ENCODE results near the gene WASF2.
"Not testable (repeated sequence)": the region's sequence is repeated elsewhere in the genome, so short reads cannot be mapped to it uniquely, and the experiment has no call there.

The WASF2 gene

DNA sequence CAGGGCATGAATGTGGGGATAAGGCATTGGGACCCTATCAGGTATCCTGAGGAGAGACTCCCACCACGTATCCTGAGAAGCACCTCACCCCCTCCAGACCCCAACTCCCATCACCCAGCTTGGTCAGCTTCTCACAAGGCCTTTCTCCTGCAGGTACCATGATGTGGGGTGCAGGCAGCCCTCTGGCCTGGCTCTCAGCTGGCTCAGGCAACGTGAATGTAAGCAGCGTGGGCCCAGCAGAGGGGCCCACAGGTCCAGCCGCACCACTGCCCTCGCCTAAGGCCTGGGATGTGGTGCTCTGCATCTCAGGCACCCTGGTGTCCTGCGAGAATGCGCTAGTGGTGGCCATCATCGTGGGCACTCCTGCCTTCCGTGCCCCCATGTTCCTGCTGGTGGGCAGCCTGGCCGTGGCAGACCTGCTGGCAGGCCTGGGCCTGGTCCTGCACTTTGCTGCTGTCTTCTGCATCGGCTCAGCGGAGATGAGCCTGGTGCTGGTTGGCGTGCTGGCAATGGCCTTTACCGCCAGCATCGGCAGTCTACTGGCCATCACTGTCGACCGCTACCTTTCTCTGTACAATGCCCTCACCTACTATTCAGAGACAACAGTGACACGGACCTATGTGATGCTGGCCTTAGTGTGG, 96.2 kb downstream of the WASF2 start:
- no peak for DNase-seq

DNA sequence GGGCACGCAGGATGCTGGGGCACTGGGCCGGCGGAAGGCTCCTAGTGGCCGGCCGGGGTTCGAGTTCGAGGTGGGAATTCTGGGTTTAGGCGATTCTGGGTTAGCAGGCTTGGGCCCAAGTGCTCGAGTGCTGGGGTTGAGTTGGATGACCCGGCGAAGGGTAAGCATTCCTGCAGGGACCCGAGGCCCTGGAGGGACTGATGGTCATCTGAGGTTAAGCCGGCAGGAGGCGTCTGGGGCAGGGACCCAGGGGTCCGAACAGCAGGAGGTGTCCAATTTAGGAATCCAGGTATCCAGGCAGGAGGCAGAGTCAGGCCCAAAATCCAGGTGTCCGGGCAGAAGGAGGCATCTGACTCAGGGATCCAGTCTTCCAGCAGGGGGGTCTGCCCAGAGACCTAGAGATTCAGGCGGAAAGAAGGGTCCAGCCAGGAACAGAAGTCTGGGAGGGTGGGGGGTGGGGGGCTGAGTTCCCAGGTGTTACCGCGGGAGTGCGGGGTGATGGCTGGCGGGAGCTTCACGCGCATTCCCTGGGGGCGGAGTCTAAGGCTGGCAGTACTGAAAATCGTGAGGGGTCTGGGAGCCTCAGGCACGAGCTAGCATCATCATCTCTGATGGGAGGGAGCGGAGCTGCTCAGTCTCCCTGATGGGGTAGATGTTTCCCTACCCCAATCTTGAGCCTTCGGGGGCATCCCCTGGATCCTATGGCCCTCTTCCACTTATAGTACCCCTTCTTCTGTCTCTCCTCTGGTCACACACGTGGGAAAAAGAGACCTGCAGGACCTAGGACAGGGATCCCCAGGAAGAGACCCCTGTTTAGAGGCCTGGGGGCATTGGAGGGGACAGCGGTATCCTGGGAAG, 97.0 kb downstream of the WASF2 start:
- no peak for DNase-seq

DNA sequence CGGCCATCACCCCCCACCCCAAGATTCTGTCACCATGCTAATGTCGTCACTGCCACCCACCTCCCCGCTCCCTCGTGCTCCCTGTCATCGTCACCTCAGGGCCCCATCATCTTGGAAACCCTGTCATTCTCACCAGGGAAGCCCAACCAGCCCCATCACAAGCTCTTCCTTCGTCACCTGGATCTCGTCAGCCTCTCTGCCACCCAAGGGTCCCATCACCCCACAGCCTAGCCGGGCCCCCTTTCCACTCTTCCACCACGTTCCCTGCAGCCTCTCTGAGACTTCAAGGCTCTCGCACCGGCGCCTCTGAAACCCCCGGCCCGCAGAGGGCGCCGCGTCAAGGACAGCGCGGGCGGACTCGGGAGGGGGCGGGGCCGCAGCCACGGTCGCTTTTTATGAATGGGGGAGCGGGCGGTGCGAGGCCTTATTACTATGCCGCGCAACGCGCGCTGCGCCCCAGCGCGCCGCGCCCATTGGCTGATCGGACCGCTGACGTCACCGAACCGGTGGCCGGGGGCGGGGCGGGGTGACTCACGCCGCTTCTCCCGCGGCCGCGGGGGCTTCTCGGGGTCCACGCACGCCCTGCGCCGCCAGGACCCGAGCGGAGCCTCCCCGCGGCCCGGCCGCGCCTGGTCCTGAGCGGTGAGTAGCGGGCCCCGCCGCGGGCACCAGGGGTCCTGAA, 97.7 kb downstream of the WASF2 start, which contains the start of gene GPR3:
GPR3 (plus strand) TSS at position 527 of the 682 bp plus-strand sequence. CDS start 1,177 bp downstream, outside the sequence.
- DNase-seq: peak; percentile 94

DNA sequence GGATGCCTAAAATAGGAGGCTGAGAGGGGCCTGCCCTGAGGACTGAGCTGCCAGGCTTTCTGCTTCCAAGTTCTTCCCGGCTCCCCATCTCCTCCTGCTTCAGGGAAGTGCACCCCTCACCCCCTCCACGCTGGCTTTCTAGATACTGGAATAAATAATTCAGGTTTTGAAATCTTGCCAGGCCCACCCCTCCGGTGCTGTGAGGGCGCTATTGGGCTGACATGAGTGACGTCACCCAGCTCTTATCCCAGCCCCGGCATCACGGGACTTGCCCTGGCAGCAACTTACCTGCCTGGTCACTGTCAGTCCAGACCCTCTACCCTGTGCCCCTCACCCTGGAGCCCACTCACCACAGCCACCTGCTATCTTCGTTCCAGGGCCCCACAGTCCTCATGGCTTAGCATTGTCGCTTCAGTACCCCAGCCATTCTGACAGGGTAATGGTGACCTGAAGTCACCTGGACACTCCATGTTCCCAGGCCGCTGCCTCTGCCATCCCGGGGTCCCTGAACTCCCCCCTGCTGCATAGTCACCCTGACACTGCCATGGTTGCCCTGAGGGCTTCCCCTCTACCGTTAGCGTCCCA, 98.4 kb downstream of the WASF2 start:
- DNase-seq: peak; percentile 46 to 53

DNA sequence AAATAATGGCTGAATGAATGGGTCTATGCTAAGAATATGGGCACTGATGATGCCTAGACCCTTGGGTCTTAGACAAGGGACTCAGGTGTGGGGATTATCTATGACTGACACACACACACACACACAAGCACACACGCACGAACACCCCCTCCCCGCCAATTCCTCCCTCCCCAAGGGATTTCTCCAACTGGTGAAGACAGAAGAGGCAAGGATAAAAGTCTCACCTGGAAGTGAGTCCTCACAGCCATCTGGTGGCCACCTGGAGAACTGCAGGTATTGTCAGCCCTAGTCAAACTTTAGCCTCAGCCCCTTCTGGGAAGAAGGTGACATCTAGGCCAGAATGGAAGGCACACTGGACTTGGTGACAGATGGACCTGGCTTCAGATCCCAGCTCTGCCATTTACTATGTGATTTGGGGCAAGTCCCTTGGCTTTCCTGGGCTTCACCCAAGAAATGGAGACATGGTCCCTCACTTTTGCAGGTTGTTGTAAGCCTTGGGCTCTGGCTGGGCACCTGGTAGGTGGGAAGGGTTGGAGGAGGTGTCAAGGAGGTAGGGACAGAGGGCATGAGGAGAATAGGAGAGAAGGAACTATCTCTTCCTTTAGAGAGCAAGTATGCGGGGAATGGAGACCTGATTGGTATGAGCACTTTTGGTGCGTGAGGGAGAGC, 101.5 kb downstream of the WASF2 start:
- peak; percentile 67 to 77 for DNase-seq

DNA sequence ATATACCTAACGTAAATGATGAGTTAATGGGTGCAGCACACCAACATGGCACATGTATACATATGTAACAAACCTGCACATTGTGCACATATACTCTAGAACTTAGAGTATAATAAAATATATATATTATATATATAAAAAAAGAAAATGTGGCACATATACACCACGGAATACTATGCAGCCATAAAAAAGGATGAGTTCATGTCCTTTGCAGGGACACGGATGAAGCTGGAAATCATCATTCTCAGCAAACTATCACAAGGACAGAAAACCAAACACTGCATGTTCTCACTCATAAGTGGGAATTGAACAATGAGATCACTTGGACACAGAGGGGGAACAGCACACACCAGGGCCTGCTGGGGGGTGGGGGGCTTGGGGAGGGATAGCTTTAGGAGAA, 105.2 kb downstream of the WASF2 start:
- not testable (repeated sequence) for DNase-seq

DNA sequence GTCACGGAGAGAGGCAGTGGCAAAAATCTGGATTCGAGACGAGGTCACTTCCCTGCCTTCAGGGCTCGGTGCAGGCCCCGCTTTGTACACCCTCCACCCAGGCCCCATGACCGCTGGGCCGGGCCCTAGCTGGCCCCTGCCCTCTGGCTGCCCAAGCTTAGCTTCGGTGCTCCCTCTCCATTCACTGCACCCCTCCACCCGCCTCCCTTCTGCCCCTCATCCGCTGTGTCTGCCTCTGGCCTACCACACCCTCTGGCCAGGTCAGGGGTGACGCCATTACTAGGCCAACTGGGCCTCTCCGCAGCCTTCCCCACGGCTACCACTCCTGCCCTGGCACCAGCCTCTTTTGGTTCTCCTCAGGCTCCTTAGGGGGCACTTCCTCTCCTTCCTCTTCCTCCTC, 106.3 kb downstream of the WASF2 start:
- DNase-seq: no peak

- DNase-seq: peak; percentile 25 to 43
These were observed 106.8 kb downstream of the WASF2 start, which contains the start of gene CD164L2 for GRCh38 chr1:27383039-27383605. TSS of gene CD164L2 (minus strand) at chr1:27383333. CDS start at chr1:27383239, 94 bp downstream.

DNA sequence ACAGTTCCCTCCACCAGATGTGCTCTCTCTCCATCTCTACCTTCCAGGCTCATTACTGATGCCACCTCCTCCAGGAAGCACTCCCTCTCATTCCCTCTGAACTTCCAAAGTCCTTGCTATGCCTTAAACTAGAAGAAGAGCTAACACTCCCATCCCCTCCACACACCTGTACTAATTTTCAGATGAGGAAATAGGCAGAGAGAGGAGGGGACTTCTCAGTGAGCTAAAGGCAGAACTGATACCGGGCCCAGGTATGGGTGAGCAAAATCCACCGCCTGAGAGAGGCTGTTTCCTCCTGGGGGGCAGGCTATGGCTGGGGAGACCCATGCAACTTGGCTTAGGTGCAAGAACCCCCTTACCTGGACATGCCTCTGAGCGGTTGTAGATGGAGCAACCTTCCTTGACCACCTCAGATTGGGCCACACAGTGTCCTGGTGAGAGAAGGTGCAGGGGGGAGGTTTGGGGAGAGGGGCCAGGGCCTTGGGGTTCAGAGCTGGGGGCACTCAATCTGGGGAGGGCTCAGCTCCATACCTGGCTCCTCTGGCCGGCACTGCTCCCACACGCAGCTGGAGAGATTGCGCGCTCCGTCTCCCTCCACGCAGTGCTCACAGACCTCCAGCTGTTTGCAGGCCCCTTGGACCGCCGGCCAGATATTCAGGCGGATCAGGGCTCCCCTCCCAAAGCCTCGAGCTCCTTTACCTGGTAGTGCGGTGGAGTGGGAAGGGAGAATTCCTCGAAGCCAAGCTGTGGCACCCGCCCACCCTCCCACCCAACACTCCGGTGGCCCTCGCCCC, 107.8 kb downstream of the WASF2 start:
- DNase-seq: no peak

DNA sequence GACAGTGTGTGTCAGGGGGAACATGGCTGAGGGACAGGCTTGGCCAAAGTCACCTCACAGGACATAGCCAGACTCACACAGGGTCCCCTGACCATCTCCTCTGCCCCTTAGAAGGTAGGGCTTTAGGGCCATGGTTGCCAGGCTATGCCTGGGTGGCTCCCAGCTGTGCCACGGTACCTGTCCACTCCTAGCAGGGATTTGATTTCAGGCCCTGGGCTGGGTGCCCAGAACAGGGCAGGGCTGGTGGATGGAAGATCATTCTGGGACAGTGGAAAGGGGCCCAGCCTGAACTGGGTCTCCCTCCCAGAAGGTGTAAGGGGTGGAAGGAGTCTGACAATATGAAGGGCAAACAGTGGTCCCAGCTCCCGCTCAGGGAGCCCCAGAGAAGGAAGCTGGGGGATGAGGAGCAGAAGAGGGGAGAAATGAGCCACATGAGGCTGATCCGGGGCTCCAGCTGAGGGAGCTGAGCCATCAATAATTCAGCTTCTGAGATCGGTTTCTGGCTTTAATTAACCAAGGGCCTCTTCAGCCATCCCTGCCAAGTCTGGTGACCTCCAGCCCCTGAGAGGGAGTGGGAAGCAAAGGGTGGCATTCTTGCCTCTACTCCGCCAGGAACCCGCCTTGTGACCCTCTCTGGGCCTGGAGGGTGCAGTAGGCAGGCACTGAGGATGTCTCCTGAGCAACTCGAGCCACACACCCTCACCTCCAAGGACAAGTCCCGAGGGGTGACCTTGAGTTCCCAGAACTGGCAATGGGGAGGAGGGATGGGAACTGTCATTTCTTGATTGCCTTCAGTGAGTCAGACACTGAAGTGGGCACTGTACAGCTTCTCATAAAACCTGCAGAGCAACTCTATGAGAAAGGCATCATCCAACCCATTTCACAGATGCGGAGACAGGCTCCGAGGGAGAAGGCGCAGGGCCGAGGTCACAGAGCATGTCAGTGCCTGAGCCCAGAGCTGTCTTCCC, 108.9 kb downstream of the WASF2 start:
- DNase-seq: no peak

DNA sequence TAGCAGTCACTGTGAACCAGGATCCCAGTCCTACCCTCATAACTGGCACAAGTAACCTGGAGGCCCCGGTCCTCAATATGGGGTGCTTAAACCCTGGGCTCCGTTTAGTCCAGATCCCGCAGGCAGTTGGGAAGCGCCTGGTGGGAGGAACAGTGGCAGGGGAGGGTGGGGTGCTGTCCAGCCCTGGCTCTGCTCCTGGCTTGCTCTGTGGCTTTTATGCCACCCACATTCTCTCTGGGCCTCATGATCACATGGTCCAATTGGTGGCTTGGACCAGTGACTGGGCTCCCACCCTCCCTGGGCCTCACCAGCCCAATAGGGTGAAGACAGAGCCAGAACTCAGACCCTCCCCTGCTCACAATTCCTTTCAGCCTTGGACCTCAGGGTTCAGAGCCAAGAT, 109.7 kb downstream of the WASF2 start:
- DNase-seq: no peak

DNA sequence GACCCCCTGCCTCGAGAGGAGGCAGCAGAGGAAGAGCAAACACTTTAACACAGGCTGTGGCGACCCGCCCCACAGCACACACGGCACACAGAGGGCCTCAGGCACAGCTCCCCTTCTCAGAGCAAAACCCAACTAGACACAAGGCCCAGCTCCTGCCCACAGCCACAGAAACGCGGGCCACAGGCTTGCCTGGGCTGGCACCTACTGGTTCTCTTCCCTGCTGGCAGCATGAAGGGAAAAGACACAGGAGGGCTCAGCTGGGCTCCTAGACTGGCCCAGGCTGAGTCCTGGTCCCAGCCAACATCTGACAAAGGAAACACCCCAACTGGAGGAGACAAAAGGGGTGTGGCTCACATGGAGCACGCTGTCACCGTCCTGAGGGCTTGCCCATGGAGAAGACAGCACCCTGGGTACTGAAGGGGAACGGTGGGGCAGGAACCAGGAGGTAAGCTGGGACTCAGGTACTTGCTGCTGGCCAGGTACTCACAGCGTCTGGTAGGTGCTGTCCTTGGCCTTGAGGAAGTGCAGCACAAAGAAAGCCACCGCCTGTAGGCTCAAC, 110.3 kb downstream of the WASF2 start:
- DNase-seq: no peak

DNA sequence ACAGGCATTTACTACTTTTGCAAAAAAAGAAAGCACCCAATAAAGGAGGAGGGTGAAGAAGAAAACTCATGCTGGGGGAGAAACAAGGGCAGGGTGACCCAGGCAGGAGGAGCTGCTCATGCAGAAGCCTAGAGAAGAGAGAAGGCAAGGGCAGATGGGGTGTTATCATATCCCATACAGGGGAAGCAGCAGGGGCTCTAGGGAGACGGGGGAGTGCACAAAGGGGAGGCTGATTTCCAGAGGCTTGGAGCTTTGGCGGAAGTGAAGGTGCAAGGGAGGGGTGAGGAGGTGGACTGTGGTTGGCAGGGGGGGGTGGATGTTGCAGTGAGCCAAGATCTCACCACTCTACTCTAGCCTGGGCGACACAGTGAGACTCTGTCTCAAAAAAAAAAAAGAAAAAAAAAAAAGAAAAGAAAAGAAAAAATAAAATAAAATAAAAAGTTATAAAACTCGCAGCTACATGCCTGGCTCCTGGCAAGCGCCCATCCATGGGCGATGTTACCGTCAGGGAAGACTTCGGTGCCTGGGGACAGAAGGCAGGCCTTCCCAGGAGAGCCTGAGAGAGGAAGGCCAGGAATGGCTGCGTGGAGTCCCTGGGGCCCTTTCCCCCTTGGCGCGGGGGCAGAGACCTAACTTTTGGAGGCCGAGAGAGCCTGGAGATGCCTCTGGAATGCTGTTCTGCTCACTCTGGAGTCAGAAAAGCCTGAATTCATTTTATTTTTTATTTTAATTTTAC, 112.0 kb downstream of the WASF2 start:
- DNase-seq: no peak

- DNase-seq: no peak
These were observed 115.4 kb downstream of the WASF2 start, which contains the start of gene FCN3 for GRCh38 chr1:27374362-27375086. TSS of gene FCN3 (minus strand) at chr1:27374824. CDS start at chr1:27374818, 6 bp downstream.

- no peak for DNase-seq
These were observed 116.9 kb downstream of the WASF2 start for GRCh38 chr1:27372808-27373690.

DNA sequence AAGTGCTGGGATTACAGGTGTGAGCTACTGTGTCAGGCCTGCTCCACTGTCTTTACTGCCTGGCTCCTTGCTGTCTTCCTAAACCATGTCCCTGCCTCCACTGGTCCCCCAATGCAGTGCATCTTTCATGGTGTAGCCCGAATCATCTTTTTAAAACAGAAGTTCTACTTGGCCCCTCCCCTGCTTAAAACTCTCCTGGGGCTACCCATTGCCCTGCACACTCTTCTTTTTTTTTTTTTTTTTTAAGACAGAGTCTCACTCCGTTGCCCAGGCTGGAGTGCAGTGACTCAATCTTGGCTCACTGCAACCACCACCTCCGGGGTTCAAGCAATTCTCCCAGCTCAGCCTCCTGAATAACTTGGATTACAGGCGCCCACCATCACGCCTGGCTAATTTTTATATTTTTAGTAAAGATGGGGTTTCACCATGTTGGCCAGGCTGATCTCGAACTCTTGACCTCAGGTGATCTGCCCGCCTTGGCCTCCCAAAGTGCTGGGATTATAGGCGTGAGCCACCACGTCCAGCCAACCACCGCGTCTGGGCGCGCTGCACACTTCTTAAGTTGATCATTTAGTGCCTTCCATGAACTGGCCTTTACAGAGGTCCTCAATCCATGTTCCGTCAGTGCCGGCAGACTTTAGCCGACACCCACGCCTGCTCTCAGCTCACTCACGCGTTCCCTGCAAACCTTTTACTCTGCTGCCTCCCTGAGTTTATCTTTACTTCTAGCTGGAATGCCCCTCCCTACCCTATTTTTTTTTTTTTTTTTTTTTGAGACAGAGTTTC, 117.8 kb downstream of the WASF2 start:
- no peak for DNase-seq

All from CD4-positive, alpha-beta T cell treated with Interleukin-1 beta for 1 hour (primary cell).